Measurements from ENCODE around the gene SERTAD3.
"Not testable (repeated sequence)": the region's sequence is repeated elsewhere in the genome, so short reads cannot be mapped to it uniquely, and the experiment has no call there.

SERTAD3 gene

DNA sequence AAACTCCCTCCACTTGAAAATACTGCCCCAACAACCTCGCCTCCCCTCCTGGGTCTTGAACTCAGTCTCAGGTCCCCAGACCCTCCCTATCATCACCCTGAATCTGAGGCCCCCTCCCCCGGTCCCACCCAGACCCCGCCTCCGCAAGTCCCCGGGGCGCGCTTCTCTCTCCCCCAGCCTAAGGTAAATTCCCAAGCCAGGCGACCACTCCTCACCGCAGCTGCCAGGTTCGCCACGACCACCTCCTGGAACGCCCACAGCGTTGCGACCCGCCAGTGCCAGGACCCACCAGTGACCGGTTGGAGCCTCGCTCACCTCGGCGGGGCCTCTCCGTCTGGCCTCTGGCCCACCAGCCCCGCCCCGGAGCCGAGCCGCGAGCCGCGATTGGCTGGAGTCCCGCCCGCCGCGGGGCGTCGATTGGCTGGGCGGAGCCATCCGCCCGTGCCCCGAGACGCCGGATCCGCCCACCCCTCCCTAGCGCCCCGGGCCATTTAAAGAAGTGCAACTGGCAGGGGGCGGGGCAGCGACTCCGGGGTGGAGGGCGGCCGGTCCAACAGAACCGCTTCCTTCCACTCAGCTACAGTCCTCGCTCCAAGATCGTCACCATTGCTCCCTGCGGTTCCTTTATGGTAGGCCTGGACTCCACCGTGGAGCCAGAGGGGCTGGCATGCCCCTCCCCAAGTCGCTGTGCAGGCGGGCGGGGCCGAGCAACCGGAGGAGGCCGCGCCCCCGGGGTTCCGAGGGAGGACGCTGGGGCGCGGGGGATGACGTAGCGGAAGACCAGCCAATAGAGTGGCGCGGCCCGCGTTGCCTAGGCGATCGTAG, at the start of gene SERTAD3:
SERTAD3 (minus strand) TSS at position 336 of the 825 bp plus-strand sequence. CDS start 2,255 bp downstream, outside the sequence.
- DNase-seq (ENCODE audit: insufficient read length, low spot score) (peak; percentile 86), FAIRE-seq (peak; percentile 90)

- FAIRE-seq = no peak
- DNase-seq (ENCODE audit: insufficient read length, low spot score) = no peak
Measured at GRCh38 chr19:40493778-40494177, 49.6 kb upstream of the SERTAD3 start.

DNA sequence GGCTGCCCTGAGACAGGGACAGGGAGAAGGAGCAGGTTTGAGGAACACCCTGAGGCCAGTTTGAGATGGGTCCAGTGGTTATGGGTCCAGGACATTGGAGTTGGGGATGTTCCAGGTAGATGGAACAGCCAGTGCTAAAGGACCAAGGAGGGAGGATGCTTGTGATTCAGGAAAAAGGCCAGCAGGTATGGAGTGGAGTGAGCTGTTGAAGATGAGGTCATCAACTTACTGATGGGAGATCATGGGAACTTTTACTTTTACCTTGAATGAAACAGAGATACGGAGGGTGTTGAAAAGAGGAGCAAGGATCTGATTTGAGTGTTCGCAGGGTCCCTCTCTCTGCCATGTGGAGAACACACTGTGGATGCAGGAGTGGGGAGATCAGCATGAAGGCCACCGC, 48.1 kb upstream of the SERTAD3 start:
- no peak for DNase-seq (ENCODE audit: insufficient read length, low spot score)

GRCh38 chr19:40489882-40490230, 45.7 kb upstream of the SERTAD3 start:
- FAIRE-seq (no peak), DNase-seq (ENCODE audit: insufficient read length, low spot score) (no peak)

More for the DNA sequence above, 48.1 kb upstream of the SERTAD3 start:
- FAIRE-seq = no peak

DNA sequence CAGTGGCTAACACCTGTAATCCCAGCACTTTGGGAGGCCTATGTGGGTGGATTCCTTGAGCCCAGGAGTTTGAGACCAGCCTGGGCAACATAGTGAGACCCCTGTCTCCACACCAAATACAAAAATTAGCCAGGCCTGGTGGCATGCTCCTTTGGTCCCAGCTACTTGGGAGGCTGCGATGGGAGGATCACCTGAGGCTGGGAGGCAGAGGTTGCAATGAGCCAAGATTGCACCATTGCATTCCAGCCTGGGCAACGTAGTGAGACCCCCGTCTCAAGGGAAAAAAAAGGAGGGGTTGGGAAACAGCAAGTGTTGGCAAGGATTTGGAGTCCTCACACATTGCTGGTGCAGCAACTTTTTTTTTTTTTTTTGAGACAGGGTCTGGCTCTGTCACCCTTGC, 41.9 kb upstream of the SERTAD3 start:
- DNase-seq (ENCODE audit: insufficient read length, low spot score) = no peak
- no peak for FAIRE-seq

DNA sequence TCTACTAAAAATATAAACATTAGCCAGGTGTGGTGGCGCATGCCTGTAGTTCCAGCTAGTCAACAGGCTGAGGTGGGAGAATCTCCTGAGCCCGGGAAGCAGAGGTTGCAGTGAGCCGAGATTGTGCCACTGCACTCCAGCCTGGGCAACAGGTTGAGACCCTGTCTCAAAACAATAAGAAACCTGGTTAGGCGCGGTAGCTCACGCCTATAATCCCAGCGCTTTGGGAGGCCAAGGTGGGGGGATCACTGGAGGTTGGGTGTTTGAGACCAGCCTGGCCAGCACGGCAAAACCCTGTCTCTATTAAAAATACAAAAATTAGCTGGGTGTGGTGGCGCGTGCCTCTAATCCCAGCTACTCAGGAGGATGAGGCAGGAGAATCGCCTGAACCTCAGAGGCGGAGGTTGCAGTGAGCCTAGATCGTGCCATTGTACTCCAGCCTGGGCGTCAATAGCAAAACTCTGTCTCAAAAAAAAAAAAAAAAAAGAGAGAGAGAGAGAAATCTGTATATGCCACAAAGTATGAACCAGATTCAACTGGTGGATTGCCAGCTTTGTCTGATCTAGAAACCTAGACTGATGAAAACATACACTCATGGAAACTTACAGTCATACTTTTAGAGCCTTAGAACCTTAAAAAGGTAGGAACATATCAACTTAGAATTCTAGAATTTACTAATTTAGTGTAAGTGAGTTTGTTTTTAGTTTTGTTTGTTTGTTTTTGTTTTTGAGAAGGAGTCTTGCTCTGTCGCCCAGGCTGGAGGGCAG, 31.9 kb upstream of the SERTAD3 start:
- not testable (repeated sequence) for FAIRE-seq; DNase-seq (ENCODE audit: insufficient read length, low spot score)

GRCh38 chr19:40474737-40475136, 30.6 kb upstream of the SERTAD3 start:
- FAIRE-seq (no peak), DNase-seq (ENCODE audit: insufficient read length, low spot score) (no peak)

DNA sequence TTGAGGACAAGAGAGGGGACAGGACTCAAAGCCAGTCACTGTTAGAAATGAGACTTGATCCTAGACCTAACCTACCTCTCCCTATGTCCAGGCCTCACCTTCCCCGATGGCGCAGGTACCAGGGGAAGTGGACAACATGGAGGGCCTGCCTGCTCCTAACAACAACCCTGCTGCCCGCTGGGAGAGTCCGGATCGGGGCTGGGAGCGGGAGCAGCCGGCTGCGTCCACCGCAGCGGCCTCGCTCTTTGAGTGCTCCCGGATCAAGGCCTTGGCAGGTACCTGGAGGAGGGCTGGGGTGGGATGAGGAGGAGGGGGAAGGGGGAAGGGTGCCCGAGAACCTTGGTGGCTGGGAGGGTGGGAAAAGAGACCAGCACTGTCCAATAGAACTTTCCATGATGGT, 28.4 kb upstream of the SERTAD3 start:
- FAIRE-seq (no peak), DNase-seq (ENCODE audit: insufficient read length, low spot score) (no peak)

DNA sequence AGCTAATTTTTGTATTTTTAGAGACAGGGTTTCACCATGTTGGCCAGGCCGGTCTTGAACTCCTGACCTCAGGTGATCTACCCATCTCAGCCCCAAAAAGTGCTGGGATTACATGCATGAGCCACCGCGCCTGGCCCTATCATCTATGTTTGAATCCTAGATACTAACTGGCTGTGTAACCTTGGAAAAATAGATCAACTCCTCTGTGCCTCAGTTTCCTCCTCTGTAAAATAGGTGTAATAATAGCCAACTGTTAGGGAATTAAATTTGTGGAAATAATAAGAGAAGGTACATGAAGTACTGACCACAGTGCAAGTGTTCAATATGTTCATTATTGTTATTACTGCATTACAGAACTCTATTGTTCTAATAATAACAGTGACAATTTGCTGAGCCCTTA, 27.0 kb upstream of the SERTAD3 start:
- DNase-seq (ENCODE audit: insufficient read length, low spot score) (no peak), FAIRE-seq (no peak)

- FAIRE-seq (no peak), DNase-seq (ENCODE audit: insufficient read length, low spot score) (no peak)
Measured at GRCh38 chr19:40469011-40469410, 24.9 kb upstream of the SERTAD3 start.

- FAIRE-seq = no peak
- DNase-seq (ENCODE audit: insufficient read length, low spot score) = no peak
Measured at GRCh38 chr19:40466985-40467734, 23.0 kb upstream of the SERTAD3 start, which contains the start of gene SPTBN4. TSS of gene SPTBN4 (plus strand) at chr19:40467001. CDS start at chr19:40472622, 5,621 bp downstream.

DNA sequence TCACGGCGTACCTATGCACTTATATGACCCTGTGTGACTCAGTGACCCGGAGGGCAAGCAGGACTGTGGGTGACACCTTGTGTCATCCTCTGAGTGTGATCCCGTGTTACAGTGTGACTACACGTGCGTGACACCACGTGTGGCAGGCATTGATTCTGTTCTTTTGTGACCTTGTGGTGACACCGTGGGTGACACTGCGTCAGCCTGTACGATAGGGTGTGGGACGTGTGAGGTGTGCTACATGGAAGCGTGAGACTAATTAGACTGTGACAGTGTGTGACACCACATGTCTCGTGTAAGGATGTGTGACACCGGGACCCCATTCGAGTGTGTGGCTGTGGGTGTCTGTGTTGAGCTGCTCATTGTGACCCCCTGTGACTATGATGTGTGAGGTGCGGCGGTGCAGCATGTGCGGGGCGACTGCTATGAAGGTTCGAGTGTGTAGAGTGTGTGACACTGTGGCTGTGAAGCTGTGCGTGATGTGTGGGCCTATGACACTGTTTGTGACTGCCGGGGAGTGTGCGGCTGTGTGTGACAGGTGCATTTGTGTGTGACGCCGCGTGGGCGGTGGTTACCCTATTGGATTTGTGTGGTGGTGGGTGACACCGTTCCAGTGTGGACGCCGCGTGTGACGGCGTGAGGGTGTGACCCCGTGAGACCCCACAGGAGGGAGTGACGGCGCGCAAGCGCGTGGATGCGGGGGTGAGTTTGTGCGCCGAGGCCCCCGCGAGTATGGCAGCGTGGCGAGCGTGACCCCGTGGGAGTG, 22.3 kb upstream of the SERTAD3 start:
- DNase-seq (ENCODE audit: insufficient read length, low spot score) (peak; percentile 40), FAIRE-seq (no peak)

GRCh38 chr19:40465557-40466218, 21.6 kb upstream of the SERTAD3 start, which contains the start of gene BLVRB:
TSS of gene BLVRB (minus strand) at chr19:40465745. CDS start at chr19:40465688, 57 bp downstream.
- FAIRE-seq = peak; percentile 95

GRCh38 chr19:40465025-40465556, 21.0 kb upstream of the SERTAD3 start:
- no peak for DNase-seq (ENCODE audit: insufficient read length, low spot score)
- FAIRE-seq = no peak

More at GRCh38 chr19:40465557-40466218, 21.6 kb upstream of the SERTAD3 start, which contains the start of gene BLVRB:
- peak; percentile 98 for DNase-seq (ENCODE audit: insufficient read length, low spot score)

DNA sequence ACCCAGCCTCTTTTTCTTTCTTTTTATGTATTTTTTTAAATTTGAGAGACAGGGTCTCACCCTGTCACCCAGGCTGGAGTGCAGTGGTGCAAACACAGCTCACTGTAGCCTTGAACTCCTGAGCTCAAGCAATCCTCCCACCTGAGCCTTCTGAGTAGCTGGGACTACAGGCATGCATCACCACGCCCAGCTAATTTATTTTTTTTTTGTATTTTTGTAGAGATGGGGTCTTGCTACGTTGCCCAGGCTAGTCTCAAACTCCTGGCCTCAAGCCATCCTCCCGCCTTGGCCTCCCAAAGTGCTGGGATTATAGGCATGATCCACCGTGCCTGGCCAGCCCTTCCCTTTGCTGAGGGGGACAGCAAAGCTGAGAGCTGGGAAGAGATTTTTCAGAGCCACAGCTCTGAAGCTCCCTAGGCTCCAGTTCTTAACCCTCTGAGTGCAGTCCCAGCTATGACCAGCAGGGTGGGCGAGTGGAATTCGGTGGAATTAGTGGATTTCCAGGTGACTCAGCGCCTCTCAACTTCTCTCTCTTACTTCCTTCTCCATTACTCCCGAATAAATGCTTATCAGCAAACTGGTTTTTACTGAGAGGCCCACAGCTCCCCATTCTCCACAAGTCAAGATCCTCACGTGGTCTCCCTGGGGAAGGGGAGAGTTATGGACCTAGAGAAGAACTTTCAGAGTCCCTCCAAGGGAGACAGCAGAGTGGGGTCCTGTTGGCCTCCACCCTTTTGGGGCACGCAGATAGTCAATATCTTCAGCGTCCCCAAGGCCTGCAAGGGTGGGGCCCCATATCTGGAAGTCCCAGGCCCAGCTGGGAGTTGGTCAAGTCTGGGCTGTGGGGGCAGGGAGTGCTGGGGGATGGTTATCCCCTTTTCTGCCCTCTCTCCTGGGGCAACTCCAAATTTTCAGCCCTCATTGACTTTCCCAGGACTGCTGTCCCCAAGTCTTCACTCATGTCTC, 20.2 kb upstream of the SERTAD3 start:
- no peak for DNase-seq (ENCODE audit: insufficient read length, low spot score)
- peak; percentile 47 for FAIRE-seq

DNA sequence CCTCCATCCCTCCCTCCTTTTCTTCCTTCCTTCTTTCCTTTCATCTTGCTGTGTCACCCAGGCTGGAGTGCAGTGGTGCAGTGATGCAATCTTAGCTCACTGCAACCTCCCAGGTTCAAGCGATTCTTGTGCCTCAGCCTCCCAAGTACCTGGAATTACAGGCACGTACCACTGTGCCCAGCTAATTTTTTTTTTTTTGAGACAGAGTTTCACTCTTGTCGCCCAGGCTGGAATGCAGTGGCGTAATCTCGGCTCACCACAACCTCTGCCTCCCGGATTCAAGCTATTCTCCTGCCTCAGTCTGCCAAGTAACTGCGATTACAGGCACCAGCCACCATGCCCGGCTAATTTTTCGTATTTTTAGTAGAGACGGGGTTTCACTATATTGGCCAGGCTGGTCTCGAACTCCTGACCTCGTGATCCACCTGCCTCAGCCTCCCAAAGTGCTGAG, 19.5 kb upstream of the SERTAD3 start:
- not testable (repeated sequence) for FAIRE-seq

GRCh38 chr19:40461669-40462221, 17.6 kb upstream of the SERTAD3 start:
- DNase-seq (ENCODE audit: insufficient read length, low spot score) (peak; percentile 52), FAIRE-seq (peak; percentile 74)

More for the DNA sequence above, 19.5 kb upstream of the SERTAD3 start:
- DNase-seq (ENCODE audit: insufficient read length, low spot score) = not testable (repeated sequence)

GRCh38 chr19:40460185-40460584, 16.1 kb upstream of the SERTAD3 start:
- FAIRE-seq (no peak), DNase-seq (ENCODE audit: insufficient read length, low spot score) (no peak)

All from GM19239 (cell line).